SJCRH30 (cell line): ENCODE measurements around the gene ENTREP3. TPM values are rescaled to one million over a fixed set of nuclear protein-coding genes. Genes with fewer than 3 reads are reported as not detected.
"Not testable (repeated sequence)": the region's sequence is repeated elsewhere in the genome, so short reads cannot be mapped to it uniquely, and the experiment has no call there.

Source experiments
- DNase-seq, 2 experiments: peaks; one replicate each; pipeline ENCODE4 v3.0.0-alpha.2; 2015 to 2020
- H3K27ac ChIP-seq: fragments of 250-450 bp; sonication (Bioruptor Pico); 2 replicates; pipeline ENCODE4 v1.5.1; 2020; ENCODE audit warnings: mild to moderate bottlenecking, moderate library complexity
- H3K27me3 ChIP-seq: fragments of 250-450 bp; sonication (Bioruptor Pico); 2 replicates; pipeline ENCODE4 v1.5.1; 2020; ENCODE audit warnings: mild to moderate bottlenecking, moderate library complexity
- H3K36me3 ChIP-seq: fragments of 250-450 bp; sonication (Bioruptor Pico); 2 replicates; pipeline ENCODE4 v1.5.1; 2020; ENCODE audit warnings: mild to moderate bottlenecking, moderate library complexity
- H3K4me1 ChIP-seq: fragments of 250-450 bp; sonication (Bioruptor Pico); 2 replicates; pipeline ENCODE4 v1.5.1; 2020; ENCODE audit warnings: mild to moderate bottlenecking, moderate library complexity
- H3K4me3 ChIP-seq: fragments of 250-450 bp; sonication (Bioruptor Pico); 2 replicates; pipeline ENCODE4 v1.5.1; 2020; ENCODE audit warnings: mild to moderate bottlenecking, moderate library complexity
- H3K9me3 ChIP-seq: fragments of 250-450 bp; sonication (Bioruptor Pico); replicated peaks from 2 replicates; pipeline ENCODE4 v1.5.1; 2020; ENCODE audit warnings: mild to moderate bottlenecking, moderate library complexity
- total RNA-seq: library from RNA; depleted of rRNA; stranded (reverse); fragments of >200 nt; shearing (Covaris generic); gene quantifications from 2 replicates; pipeline ENCODE4 v1.2.3, GENCODE V29; 2014; rRNA removed

Gene ENTREP3
- total RNA-seq, result 12.1 and 12.7 TPM in 2 replicates

DNA sequence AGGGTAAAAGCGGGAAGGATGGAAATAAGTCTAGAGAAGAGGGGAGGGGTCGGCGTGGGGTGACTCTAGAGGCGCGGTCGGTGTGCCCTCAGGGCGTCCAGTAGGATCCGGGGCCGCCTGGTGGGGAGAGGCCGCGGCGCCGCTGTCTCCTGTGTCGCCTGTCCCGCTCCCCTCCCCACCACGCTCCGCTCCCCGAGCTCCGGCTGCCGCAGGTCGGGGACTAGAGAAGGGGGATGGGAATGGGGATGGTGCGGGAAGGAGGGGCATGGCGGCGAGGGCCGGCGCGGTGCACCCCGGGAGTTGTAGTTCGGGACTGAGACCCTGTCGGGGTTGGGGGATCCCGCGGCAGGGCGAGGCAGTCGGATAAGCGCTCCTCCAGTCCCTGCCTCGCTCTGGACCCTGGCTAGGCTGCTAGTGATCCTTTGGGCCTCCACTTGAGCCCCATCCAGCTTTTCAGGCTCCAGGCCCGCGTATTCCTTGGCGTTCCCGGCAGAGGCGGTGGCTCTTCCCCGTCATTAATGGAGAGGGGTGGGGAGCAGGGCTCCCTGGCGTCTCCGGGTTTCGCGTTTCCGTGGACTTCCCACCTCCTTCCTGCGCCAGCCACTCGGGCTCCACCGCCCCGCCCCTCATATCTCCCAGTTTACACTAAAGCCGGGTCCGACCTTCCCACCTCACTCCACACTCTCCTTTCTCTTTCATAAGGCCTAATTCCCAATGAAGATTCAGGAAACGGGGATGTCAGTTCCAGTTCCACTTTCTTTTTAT lies at the start of gene ENTREP3:
ENTREP3 (minus strand) TSS at position 241 of the 765 bp plus-strand sequence. CDS start 606 bp downstream, outside the sequence.
- Histone ChIP-seq H3K4me3 (peak within 1 kb of the TSS; percentile 73), H3K4me1 (no peaks in the 10 kb centered on the region), H3K36me3 (no peaks in the 10 kb centered on the region), H3K27me3 (no peaks in the 10 kb centered on the region), H3K9me3 (no peaks in the 10 kb centered on the region), H3K27ac (peak within 1 kb of the TSS; percentile 59)
- peak; percentile 92 to 94 for DNase-seq

GRCh38 chr1:155304558-155305063 lies 49.3 kb upstream of the ENTREP3 start:
- no peak overlapping the region for H3K27ac ChIP-seq
- no peaks in the 10 kb centered on the region for H3K27me3 ChIP-seq
- DNase-seq, result no peak
- H3K36me3 ChIP-seq, result no peaks in the 10 kb centered on the region
- H3K4me3 ChIP-seq, result no peak overlapping the region
- no peaks in the 10 kb centered on the region for H3K9me3 ChIP-seq
- H3K4me1 ChIP-seq, result peaks cover 3% of the 10 kb centered on the region; the same call in 1 of the 2 replicates

DNA sequence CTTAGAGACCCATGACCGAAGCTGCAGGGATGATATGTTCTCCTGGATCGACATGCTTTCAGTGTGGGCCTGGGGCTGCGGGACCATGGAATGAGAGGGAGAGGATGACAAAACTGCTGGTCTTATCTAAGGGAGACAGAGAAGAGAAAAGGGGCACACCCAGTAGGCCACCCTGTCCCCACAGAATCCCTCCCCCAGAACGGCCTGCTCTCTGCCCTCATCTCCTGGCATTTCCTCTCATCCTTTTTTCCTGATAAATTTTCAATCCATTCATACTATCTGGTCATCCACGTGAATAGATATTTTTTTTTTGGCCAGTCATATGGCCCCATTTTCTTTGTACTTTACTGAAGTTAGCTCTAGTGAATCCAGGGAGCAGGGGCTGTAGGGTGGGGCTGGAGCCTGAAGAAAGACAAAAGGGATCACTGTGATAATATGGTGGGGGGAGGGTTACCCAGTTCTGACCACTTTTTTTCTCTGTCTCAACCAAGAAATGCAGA lies 46.1 kb upstream of the ENTREP3 start, which contains the start of gene PKLR:
PKLR (minus strand) TSS at position 97 of the 500 bp plus-strand sequence; CDS start at position 54, 43 bp downstream.
- DNase-seq, result no peak
- Histone ChIP-seq H3K9me3 (no peaks in the 10 kb centered on the region), H3K4me1 (0 out of 2 replicates have a peak, but pooled peaks cover 3% of the 10 kb centered on the region), H3K27ac (no peak within 1 kb of the TSS), H3K27me3 (no peaks in the 10 kb centered on the region), H3K36me3 (no peaks in the 10 kb centered on the region), H3K4me3 (no peak within 1 kb of the TSS)

GRCh38 chr1:155300553-155301329 lies 45.5 kb upstream of the ENTREP3 start:
- H3K27ac ChIP-seq, result no peak overlapping the region
- no peak for DNase-seq
- H3K4me1 ChIP-seq, result no peaks in the 10 kb centered on the region
- no peaks in the 10 kb centered on the region for H3K36me3 ChIP-seq
- no peak overlapping the region for H3K4me3 ChIP-seq
- no peaks in the 10 kb centered on the region for H3K9me3 ChIP-seq
- no peaks in the 10 kb centered on the region for H3K27me3 ChIP-seq

GRCh38 chr1:155300024-155300423 lies 44.7 kb upstream of the ENTREP3 start:
- Histone ChIP-seq H3K9me3 (no peaks in the 10 kb centered on the region), H3K27ac (no peak overlapping the region), H3K36me3 (no peaks in the 10 kb centered on the region), H3K27me3 (no peaks in the 10 kb centered on the region), H3K4me1 (no peaks in the 10 kb centered on the region), H3K4me3 (no peak overlapping the region)
- no peak for DNase-seq

GRCh38 chr1:155297384-155297783 lies 42.1 kb upstream of the ENTREP3 start:
- H3K4me3 ChIP-seq, result no peak overlapping the region
- no peaks in the 10 kb centered on the region for H3K36me3 ChIP-seq
- no peaks in the 10 kb centered on the region for H3K9me3 ChIP-seq
- H3K4me1 ChIP-seq, result no peaks in the 10 kb centered on the region
- no peak overlapping the region for H3K27ac ChIP-seq
- no peaks in the 10 kb centered on the region for H3K27me3 ChIP-seq
- no peak for DNase-seq

DNA sequence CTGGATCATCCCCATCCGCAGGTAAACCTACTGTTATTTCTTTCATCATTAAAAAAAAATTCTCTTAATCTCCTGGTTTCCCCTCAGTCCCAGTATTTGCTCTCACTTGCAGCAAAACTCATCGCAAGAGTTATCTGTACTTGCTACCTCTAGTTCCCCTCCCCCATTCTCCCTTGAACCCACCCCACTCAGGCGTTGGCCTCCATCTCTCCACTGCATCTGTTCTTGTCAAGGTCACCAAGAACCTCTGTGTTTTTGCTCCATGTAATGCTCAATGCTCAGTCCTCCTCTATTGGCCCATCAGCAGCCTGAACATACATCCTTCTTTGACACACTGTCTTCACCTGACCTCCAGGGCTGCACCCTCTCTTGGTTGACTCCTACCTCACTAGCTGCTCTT lies 41.4 kb upstream of the ENTREP3 start:
- Histone ChIP-seq H3K9me3 (no peaks in the 10 kb centered on the region), H3K27ac (no peak overlapping the region), H3K36me3 (no peaks in the 10 kb centered on the region), H3K4me3 (no peak overlapping the region), H3K4me1 (no peaks in the 10 kb centered on the region), H3K27me3 (no peaks in the 10 kb centered on the region)
- DNase-seq, result no peak

DNA sequence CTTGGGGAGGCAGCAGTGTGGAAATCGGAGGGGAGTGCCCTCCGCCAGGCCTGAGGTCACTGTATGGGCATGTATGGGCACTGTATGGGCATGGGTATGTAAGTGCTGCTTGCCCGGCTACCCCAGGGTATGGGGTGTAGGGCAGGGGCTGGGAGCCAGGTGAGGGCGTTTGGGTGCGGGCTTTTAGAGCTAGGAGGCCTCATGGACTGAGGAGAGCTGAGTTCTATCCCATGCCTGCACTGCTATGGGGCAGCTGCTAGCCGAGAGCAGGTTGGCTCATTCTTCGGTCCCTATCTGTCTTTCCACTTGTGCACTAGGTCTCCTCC lies 40.6 kb upstream of the ENTREP3 start:
- no peak for DNase-seq
- no peaks in the 10 kb centered on the region for H3K9me3 ChIP-seq
- no peaks in the 10 kb centered on the region for H3K36me3 ChIP-seq
- H3K27ac ChIP-seq, result no peak overlapping the region
- no peaks in the 10 kb centered on the region for H3K4me1 ChIP-seq
- H3K27me3 ChIP-seq, result no peaks in the 10 kb centered on the region
- no peak overlapping the region for H3K4me3 ChIP-seq

DNA sequence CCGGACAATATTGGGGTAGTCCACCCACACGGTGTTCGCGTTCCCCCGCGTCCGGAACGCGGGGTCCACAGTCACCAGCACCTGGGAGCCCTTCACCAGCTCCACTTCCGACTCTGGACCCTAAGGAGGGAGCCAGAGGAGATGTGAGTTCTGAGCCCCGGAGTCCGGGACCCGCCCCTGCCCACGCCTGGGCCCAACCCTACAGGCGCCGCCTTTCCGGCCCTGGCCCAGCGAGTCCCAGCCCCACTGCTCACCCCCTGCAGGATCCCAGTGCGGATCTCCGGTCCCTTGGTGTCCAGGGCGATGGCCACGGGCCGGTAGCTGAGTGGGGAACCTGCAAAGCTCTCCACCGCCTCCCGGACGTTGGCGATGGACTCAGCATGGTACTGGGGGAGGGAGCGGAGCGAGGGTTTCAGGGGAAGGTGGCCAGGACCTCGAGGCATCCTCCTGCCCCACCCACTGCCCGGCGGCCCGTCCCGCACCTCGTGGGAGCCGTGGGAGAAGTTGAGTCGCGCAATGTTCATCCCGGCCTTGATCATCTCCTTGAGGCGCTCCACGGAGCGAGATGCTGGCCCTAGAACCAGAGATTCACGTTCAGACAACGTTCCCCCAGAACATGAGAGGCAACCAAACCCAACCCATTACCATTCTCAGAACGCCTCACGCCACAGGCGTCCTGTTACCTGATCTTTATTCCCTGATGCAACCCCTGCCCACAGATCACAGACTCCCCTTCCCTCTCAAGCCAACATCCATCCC lies 40.1 kb upstream of the ENTREP3 start:
- H3K27me3 ChIP-seq, result no peaks in the 10 kb centered on the region
- H3K4me1 ChIP-seq, result no peaks in the 10 kb centered on the region
- H3K9me3 ChIP-seq, result no peaks in the 10 kb centered on the region
- no peaks in the 10 kb centered on the region for H3K36me3 ChIP-seq
- H3K27ac ChIP-seq, result no peak overlapping the region
- no peak overlapping the region for H3K4me3 ChIP-seq
- no peak for DNase-seq

DNA sequence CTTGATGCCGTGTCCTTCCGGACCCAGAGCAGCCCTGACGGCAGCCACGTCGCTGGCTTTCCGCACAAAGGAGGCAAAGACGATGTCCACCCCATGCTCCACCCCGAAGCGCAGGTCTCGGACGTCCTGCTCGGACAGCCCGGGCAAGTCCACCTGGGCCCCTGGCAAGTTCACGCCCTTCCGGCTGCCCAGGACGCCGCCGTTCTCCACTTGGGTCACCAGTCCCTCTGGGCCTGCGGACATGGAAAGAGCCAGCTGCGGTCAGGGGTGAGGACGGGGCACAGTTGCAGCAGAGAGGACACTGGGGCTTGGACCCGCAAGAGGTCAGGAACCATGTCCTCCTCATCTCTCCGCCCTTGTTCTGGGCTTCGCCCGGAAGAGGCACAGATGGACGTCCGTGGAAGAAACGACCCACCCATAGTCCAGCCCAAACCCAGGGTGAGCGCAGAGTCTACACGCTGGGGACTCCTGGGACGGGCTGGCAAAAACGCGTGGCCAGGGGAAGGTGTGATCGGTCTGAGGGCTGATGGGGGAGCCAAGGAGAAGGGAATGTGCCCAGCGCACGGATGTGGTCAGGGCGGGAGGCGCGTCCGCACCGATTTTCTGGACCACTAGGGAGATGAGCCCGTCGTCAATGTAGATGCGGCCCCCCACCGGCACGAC lies 39.4 kb upstream of the ENTREP3 start:
- Histone ChIP-seq H3K36me3 (no peaks in the 10 kb centered on the region), H3K4me3 (no peak overlapping the region), H3K4me1 (no peaks in the 10 kb centered on the region), H3K27ac (no peak overlapping the region), H3K9me3 (no peaks in the 10 kb centered on the region), H3K27me3 (no peaks in the 10 kb centered on the region)
- no peak for DNase-seq

DNA sequence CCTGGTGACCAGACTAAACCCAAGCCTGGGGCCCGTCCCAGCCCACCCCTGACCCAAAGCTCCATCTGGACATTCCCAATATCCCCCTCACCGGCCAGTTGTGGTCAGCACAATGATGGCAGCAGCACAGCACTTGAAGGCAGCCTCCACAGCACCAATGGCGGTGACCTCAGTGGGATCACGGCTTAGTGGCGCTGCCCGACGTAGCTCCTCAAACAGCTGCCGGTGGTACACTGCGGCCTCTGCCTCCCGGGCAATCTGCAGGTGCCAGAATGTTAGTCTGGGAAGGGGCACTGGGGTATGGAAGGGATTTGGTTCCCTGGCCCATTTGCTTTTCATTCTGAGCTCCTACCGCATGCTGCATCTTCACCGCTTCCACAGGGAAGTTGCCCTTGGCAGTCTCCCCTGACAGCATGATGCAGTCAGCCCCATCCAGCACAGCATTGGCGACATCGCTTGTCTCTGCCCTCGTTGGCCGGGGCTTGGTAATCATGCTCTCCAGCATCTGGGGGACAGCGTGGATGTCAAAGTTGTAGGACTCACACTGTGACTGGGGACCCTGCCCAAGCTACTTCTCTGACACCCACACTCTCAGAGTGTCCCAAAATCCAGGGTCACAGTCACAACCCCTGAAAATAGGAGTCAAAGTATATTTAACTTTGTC lies 37.9 kb upstream of the ENTREP3 start:
- no peaks in the 10 kb centered on the region for H3K27me3 ChIP-seq

DNA sequence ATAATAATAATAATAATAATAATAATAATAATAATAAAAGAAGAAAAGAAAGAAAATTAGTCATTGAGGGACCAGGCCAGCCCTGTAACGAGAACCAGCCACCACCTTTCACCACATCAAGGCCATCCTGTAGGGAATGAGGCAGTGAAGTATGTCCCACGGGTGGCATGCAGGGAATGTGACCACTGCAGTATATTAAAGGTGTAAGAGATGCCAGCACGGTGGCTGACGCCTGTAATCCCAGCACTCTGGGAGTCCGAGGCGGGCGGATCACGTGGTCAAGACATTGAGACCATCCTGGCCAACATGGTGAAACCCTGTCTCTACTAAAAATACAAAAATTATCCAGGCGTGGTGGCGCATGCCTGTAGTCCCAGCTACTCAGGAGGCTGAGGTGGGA lies 35.7 kb upstream of the ENTREP3 start:
- not testable (repeated sequence) for H3K27me3 ChIP-seq, H3K9me3 ChIP-seq, H3K36me3 ChIP-seq, H3K4me1 ChIP-seq, H3K4me3 ChIP-seq, DNase-seq, H3K27ac ChIP-seq

More for the DNA sequence above, 37.9 kb upstream of the ENTREP3 start:
- Histone ChIP-seq H3K9me3 (no peaks in the 10 kb centered on the region), H3K4me1 (no peaks in the 10 kb centered on the region), H3K4me3 (no peak overlapping the region), H3K36me3 (no peaks in the 10 kb centered on the region), H3K27ac (no peak overlapping the region)
- no peak for DNase-seq

GRCh38 chr1:155287987-155288543 lies 32.8 kb upstream of the ENTREP3 start:
- no peaks in the 10 kb centered on the region for H3K4me1 ChIP-seq
- H3K27ac ChIP-seq, result no peak overlapping the region
- H3K27me3 ChIP-seq, result no peaks in the 10 kb centered on the region
- H3K9me3 ChIP-seq, result no peaks in the 10 kb centered on the region
- no peak overlapping the region for H3K4me3 ChIP-seq
- DNase-seq, result no peak
- H3K36me3 ChIP-seq, result no peaks in the 10 kb centered on the region
